Epithelial cell of prostate (primary cell): ENCODE data around the gene CDH8.
A peak's percentile ranks its signal among the peaks of the same experiment; 100 is the strongest.

Experiments used
- DNase-seq: peaks from one replicate; pipeline ENCODE4 v3.0.0-alpha.2; 2011; ENCODE audit warnings: low read depth, low spot score
- H3K27ac ChIP-seq: fragments of 450-650 bp; 2 replicates; pipeline ENCODE4 v1.5.1; 2017; ENCODE audit warnings: mild to moderate bottlenecking

CDH8 gene

GRCh38 chr16:61945511-61945910, 90.7 kb downstream of the CDH8 start:
- H3K27ac ChIP-seq: no peak overlapping the region
- DNase-seq: no peak

- no peak overlapping the region for H3K27ac ChIP-seq
- DNase-seq: no peak
Measured at GRCh38 chr16:61944004-61944403, 92.2 kb downstream of the CDH8 start.

GRCh38 chr16:61940611-61941010, 95.6 kb downstream of the CDH8 start:
- DNase-seq: no peak
- no peak overlapping the region for H3K27ac ChIP-seq

- DNase-seq: no peak
- H3K27ac ChIP-seq: no peak overlapping the region
Measured at GRCh38 chr16:61937646-61938045, 98.6 kb downstream of the CDH8 start.

GRCh38 chr16:61936522-61936921, 99.7 kb downstream of the CDH8 start:
- DNase-seq: no peak
- H3K27ac ChIP-seq: no peak overlapping the region

GRCh38 chr16:61934601-61935000, 101.6 kb downstream of the CDH8 start:
- no peak overlapping the region for H3K27ac ChIP-seq
- no peak for DNase-seq

GRCh38 chr16:61929776-61930175, 106.5 kb downstream of the CDH8 start:
- DNase-seq: no peak
- no peak overlapping the region for H3K27ac ChIP-seq

- H3K27ac ChIP-seq: no peak overlapping the region
- no peak for DNase-seq
Measured at GRCh38 chr16:61926766-61927165, 109.5 kb downstream of the CDH8 start.

- no peak for DNase-seq
Measured at GRCh38 chr16:61923629-61924028, 112.6 kb downstream of the CDH8 start.

GRCh38 chr16:61921373-61921772, 114.9 kb downstream of the CDH8 start:
- DNase-seq: no peak
- H3K27ac ChIP-seq: no peak overlapping the region

More at GRCh38 chr16:61923629-61924028, 112.6 kb downstream of the CDH8 start:
- H3K27ac ChIP-seq: no peak overlapping the region

GRCh38 chr16:61917865-61918826, 118.1 kb downstream of the CDH8 start:
- DNase-seq: peak; percentile 2

GRCh38 chr16:61915569-61915968, 120.7 kb downstream of the CDH8 start:
- no peak for DNase-seq
- no peak overlapping the region for H3K27ac ChIP-seq

More at GRCh38 chr16:61917865-61918826, 118.1 kb downstream of the CDH8 start:
- peak overlapping the region; percentile 66 for H3K27ac ChIP-seq

- H3K27ac ChIP-seq: no peak overlapping the region
- no peak for DNase-seq
Measured at GRCh38 chr16:61909074-61909473, 127.2 kb downstream of the CDH8 start.

GRCh38 chr16:61908426-61908825, 127.8 kb downstream of the CDH8 start:
- no peak overlapping the region for H3K27ac ChIP-seq
- no peak for DNase-seq

GRCh38 chr16:61901689-61902088, 134.5 kb downstream of the CDH8 start:
- no peak overlapping the region for H3K27ac ChIP-seq
- no peak for DNase-seq

GRCh38 chr16:61900482-61900881, 135.8 kb downstream of the CDH8 start:
- peak; percentile 62 for DNase-seq

GRCh38 chr16:61897657-61898056, 138.6 kb downstream of the CDH8 start:
- H3K27ac ChIP-seq: no peak overlapping the region
- DNase-seq: no peak

More at GRCh38 chr16:61900482-61900881, 135.8 kb downstream of the CDH8 start:
- peak overlapping the region; percentile 21 for H3K27ac ChIP-seq

GRCh38 chr16:61892531-61892930, 143.7 kb downstream of the CDH8 start:
- no peak for DNase-seq

GRCh38 chr16:61891460-61891859, 144.8 kb downstream of the CDH8 start:
- DNase-seq: no peak
- H3K27ac ChIP-seq: peak overlapping the region; percentile 68

More at GRCh38 chr16:61892531-61892930, 143.7 kb downstream of the CDH8 start:
- H3K27ac ChIP-seq: peak overlapping the region; percentile 68

- H3K27ac ChIP-seq: peak overlapping the region; percentile 68
- no peak for DNase-seq
Measured at GRCh38 chr16:61890386-61890785, 145.9 kb downstream of the CDH8 start.

GRCh38 chr16:61887903-61888302, 148.3 kb downstream of the CDH8 start:
- DNase-seq: peak; percentile 39
- H3K27ac ChIP-seq: peak overlapping the region; percentile 68

GRCh38 chr16:61885343-61885742, 150.9 kb downstream of the CDH8 start:
- H3K27ac ChIP-seq: no peak overlapping the region
- DNase-seq: no peak
